Nephron progenitor cell (in vitro differentiated cells): ENCODE data around the gene TACO1.
A peak's percentile ranks its signal among the peaks of the same experiment; 100 is the strongest.

Experiments
- DNase-seq: peaks from one replicate; pipeline ENCODE4 v3.0.0; 2021
- H3K27ac Mint-ChIP-seq: 2 replicates; pipeline ENCODE4 v1.8.0; 2021; ENCODE audit warnings: mild to moderate bottlenecking, moderate library complexity, mixed read lengths
- H3K27me3 Mint-ChIP-seq: 2 replicates; pipeline ENCODE4 v1.8.0; 2021; ENCODE audit warnings: mild to moderate bottlenecking, low read depth, mixed read lengths; ENCODE audit not compliant: poor library complexity
- H3K36me3 Mint-ChIP-seq: 2 replicates; pipeline ENCODE4 v1.8.0; 2021; ENCODE audit warnings: low read depth, mixed read lengths
- H3K4me1 Mint-ChIP-seq: 2 replicates; pipeline ENCODE4 v1.8.0; 2021; ENCODE audit warnings: mixed read lengths
- H3K4me3 Mint-ChIP-seq: 2 replicates; pipeline ENCODE4 v1.8.0; 2021; ENCODE audit warnings: mild to moderate bottlenecking, moderate library complexity, mixed read lengths
- H3K9me3 Mint-ChIP-seq: 2 replicates; pipeline ENCODE4 v1.8.0; 2021; ENCODE audit warnings: mild to moderate bottlenecking, moderate library complexity, mixed read lengths
- CTCF ChIP-seq: fragments of 200-600 bp; sonication (generic); IDR thresholded peaks from 2 replicates; pipeline ENCODE4 v1.5.0; 2021; ENCODE audit warnings: antibody characterized with exemption

The TACO1 gene

GRCh38 chr17:63634816-63635215, 34.1 kb downstream of the TACO1 start:
- no peak overlapping the region for H3K27ac Mint-ChIP-seq
- peaks cover 4% of the 10 kb centered on the region for H3K27me3 Mint-ChIP-seq
- DNase-seq: no peak
- peaks cover 11% of the 10 kb centered on the region for H3K36me3 Mint-ChIP-seq
- TF ChIP-seq CTCF: no peak
- H3K4me3 Mint-ChIP-seq: no peak overlapping the region
- H3K4me1 Mint-ChIP-seq: peaks cover 15% of the 10 kb centered on the region
- no peaks in the 10 kb centered on the region for H3K9me3 Mint-ChIP-seq

DNA sequence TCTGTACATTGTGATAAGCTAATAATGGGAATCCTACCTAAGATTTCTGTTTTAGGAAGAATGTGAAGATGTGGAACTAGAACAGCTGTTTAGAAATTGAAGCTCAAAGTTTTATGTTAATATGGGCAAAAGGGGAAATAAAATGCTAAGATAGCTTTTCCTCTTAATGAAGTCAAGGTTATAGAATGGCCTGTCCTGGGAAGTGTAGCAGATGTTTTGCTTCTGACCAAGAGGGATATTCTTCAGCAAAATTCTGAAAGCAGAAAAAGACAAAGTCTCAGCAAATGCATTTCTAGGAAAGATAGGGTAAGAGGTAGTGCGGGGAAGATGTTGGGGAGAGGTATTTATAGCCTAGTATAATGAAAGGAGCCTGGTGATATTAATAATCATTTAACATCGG, 34.6 kb downstream of the TACO1 start:
- no peak for TF ChIP-seq CTCF
- DNase-seq: no peak
- no peak overlapping the region for H3K27ac Mint-ChIP-seq
- H3K9me3 Mint-ChIP-seq: no peaks in the 10 kb centered on the region
- H3K27me3 Mint-ChIP-seq: peaks cover 4% of the 10 kb centered on the region
- H3K36me3 Mint-ChIP-seq: peaks cover 15% of the 10 kb centered on the region
- no peak overlapping the region for H3K4me3 Mint-ChIP-seq
- H3K4me1 Mint-ChIP-seq: peaks cover 15% of the 10 kb centered on the region

GRCh38 chr17:63635787-63636186, 35.1 kb downstream of the TACO1 start:
- Mint-ChIP-seq H3K27me3 (peaks cover 4% of the 10 kb centered on the region), H3K27ac (no peak overlapping the region), H3K4me3 (no peak overlapping the region), H3K4me1 (peaks cover 15% of the 10 kb centered on the region), H3K36me3 (peaks cover 15% of the 10 kb centered on the region), H3K9me3 (no peaks in the 10 kb centered on the region)
- TF ChIP-seq CTCF: no peak
- DNase-seq: no peak

DNA sequence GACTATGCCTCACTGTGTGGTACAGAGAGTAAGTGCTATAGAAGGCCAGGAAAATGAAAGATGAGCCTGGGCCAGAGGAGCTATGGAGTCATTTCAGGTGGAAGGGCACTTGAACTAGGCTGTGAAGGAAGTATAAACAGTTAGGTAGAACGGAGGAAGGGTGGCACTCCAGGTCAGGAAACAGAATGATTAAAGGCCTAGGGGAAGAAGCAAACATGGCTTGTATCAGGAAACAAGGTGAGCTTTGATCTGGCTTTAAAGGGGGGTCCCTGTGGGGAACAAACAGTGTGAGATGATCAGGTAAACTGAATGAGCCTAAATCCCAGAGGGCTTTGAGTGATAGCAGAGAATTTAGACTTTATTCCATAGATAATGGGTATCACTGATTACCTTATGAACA, 38.4 kb downstream of the TACO1 start:
- Mint-ChIP-seq H3K27ac (no peak overlapping the region), H3K36me3 (peaks cover 11% of the 10 kb centered on the region), H3K4me1 (peaks cover 7% of the 10 kb centered on the region), H3K9me3 (no peaks in the 10 kb centered on the region), H3K4me3 (no peak overlapping the region), H3K27me3 (peaks cover 4% of the 10 kb centered on the region)
- TF ChIP-seq CTCF: no peak
- DNase-seq: no peak

DNA sequence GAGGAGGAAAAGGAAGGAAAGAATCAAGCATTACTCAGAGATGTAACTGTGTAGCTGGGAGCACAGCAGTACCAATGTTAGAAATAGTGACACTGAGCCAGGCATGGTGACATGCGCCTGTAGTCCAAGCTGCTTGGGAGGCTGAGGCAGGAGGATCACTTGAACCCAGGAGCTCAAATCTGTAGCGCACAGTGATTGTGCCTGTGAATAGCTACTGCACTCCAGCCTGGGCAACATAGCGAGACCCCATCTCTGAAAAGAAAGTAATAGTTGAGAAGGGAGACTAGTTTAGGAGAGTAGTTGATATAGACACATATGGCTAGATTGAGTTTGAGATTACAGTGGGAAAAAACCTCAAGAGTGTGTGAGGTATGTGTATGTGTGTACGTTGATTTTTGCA, 39.3 kb downstream of the TACO1 start:
- Mint-ChIP-seq H3K36me3 (peaks cover 11% of the 10 kb centered on the region), H3K9me3 (no peaks in the 10 kb centered on the region), H3K4me1 (no peaks in the 10 kb centered on the region), H3K4me3 (no peak overlapping the region), H3K27ac (no peak overlapping the region), H3K27me3 (peaks cover 4% of the 10 kb centered on the region)
- no peak for DNase-seq
- TF ChIP-seq CTCF: no peak

GRCh38 chr17:63641692-63642448, 41.2 kb downstream of the TACO1 start:
- no peak for DNase-seq
- H3K27ac Mint-ChIP-seq: peak overlapping the region; percentile 55

More at GRCh38 chr17:63641692-63642448, 41.2 kb downstream of the TACO1 start:
- Mint-ChIP-seq H3K36me3 (peaks cover 13% of the 10 kb centered on the region), H3K9me3 (no peaks in the 10 kb centered on the region), H3K4me1 (no peaks in the 10 kb centered on the region), H3K27me3 (peaks cover 4% of the 10 kb centered on the region), H3K4me3 (no peak overlapping the region)
- no peak for TF ChIP-seq CTCF
